ENCODE results near the gene SSR4. TPM values are rescaled to one million over a fixed set of nuclear protein-coding genes. Genes with fewer than 3 reads are reported as not detected.
A peak's percentile ranks its signal among the peaks of the same experiment; 100 is the strongest.

The SSR4 gene
- total RNA-seq, 1 experiment from 2014 or later = 203 TPM

GRCh38 chrX:153800746-153801145 is 6.3 kb downstream of the SSR4 start:
- peaks cover 7% of the 10 kb centered on the region for H3K4me1 Mint-ChIP-seq
- H3K9me3 Mint-ChIP-seq = no peaks in the 10 kb centered on the region
- DNase-seq (ENCODE audit: low spot score) (no peak), ATAC-seq (peak; percentile 13)
- H3K27me3 Mint-ChIP-seq (ENCODE audit: low read depth) = no peaks in the 10 kb centered on the region
- H3K36me3 Mint-ChIP-seq = peaks cover 14% of the 10 kb centered on the region
- TF ChIP-seq ARID4B (CRISPR knock-in tag; IDR thresholded peaks at IDR 0.05; ENCODE audit: borderline replicate concordance) (no peak), CREB1 (CRISPR knock-in tag; IDR thresholded peaks at IDR 0.05) (no peak)
- CTCF ChIA-PET = interaction anchor here (0.7 kb wide), 1 partner anchor 87 kb away, joined by 4 read pairs; no protein-coding TSS in a partner anchor
- POLR2A ChIA-PET = no interaction called here
- no peak overlapping the region for H3K4me3 Mint-ChIP-seq
- H3K27ac Mint-ChIP-seq = no peak overlapping the region

- CTCF ChIA-PET = no interaction called here
- Mint-ChIP-seq H3K27ac (no peak overlapping the region), H3K9me3 (no peaks in the 10 kb centered on the region), H3K27me3 (ENCODE audit: low read depth) (no peaks in the 10 kb centered on the region), H3K36me3 (peaks cover 14% of the 10 kb centered on the region), H3K4me3 (no peak overlapping the region), H3K4me1 (no peaks in the 10 kb centered on the region; the same call in 1 of the 2 replicates)
- ATAC-seq = no peak
- DNase-seq (ENCODE audit: low spot score) = no peak
- POLR2A ChIA-PET = no interaction called here
- no peak for TF ChIP-seq JAZF1 (CRISPR knock-in tag; IDR thresholded peaks at IDR 0.05)
- no peak for TF ChIP-seq TEAD4 (CRISPR knock-in tag; IDR thresholded peaks at IDR 0.05)
- no peak for TF ChIP-seq IRF1 (CRISPR knock-in tag; IDR thresholded peaks at IDR 0.05)
- no peak for TF ChIP-seq OVOL2 (CRISPR knock-in tag; IDR thresholded peaks at IDR 0.05; ENCODE audit: borderline replicate concordance)
- TF ChIP-seq AFF4 (CRISPR knock-in tag; IDR thresholded peaks at IDR 0.05; ENCODE audit: borderline replicate concordance) = no peak
- TF ChIP-seq PRDM15 (CRISPR knock-in tag; IDR thresholded peaks at IDR 0.05) = no peak
- no peak for TF ChIP-seq CTCF (IDR thresholded peaks at IDR 0.05)
- TF ChIP-seq ATF6 (CRISPR knock-in tag; IDR thresholded peaks at IDR 0.05) = no peak
- TF ChIP-seq FOXK1 (CRISPR knock-in tag; IDR thresholded peaks at IDR 0.05) = no peak
- no peak for TF ChIP-seq CBFB (CRISPR knock-in tag; IDR thresholded peaks at IDR 0.05; ENCODE audit: low read depth)
- no peak for TF ChIP-seq MAX (CRISPR knock-in tag; IDR thresholded peaks at IDR 0.05)
These were observed 7.2 kb downstream of the SSR4 start for GRCh38 chrX:153801669-153802068.

Measured in WTC11 (cell line).